Naive B cell (primary cell): ENCODE data around the gene POLR3K. TPM values are rescaled to one million over a fixed set of nuclear protein-coding genes. Genes with fewer than 3 reads are reported as not detected.
"Not testable (repeated sequence)": the region's sequence is repeated elsewhere in the genome, so short reads cannot be mapped to it uniquely, and the experiment has no call there.

Experiments
- ATAC-seq, 2 donors: fragments of 150-1000 bp; cut with Tn5 transposase; 2 replicates each; pipeline ENCODE4 v1.10.0; 2021; ENCODE audit warnings: low read depth in 2 of 2, mild to moderate bottlenecking in 2 of 2, moderate library complexity in 2 of 2
- DNase-seq: peaks from one replicate; pipeline ENCODE4 v3.0.0; 2022
- H3K27ac Mint-ChIP-seq, 6 donors: one replicate each; pipeline ENCODE4 v1.8.0; 2020 to 2022; ENCODE audit warnings: mild to moderate bottlenecking in 6 of 6, mixed read lengths in 6 of 6, moderate library complexity in 5 of 6, inconsistent platforms in 2 of 6
- H3K27me3 Mint-ChIP-seq, 3 donors: one replicate each; pipeline ENCODE4 v1.8.0; 2021 to 2022; ENCODE audit warnings: mixed read lengths in 3 of 3, mild to moderate bottlenecking in 1 of 3
- H3K36me3 Mint-ChIP-seq, 2 donors: one replicate each; pipeline ENCODE4 v1.8.0; 2020 to 2022; ENCODE audit warnings: mixed read lengths in 2 of 2, inconsistent platforms in 1 of 2, mild to moderate bottlenecking in 1 of 2
- H3K4me1 Mint-ChIP-seq, 3 donors: one replicate each; pipeline ENCODE4 v1.8.0; 2020 to 2022; ENCODE audit warnings: mixed read lengths in 3 of 3, inconsistent platforms in 1 of 3, mild to moderate bottlenecking in 1 of 3, moderate library complexity in 1 of 3
- H3K4me3 Mint-ChIP-seq, 8 donors: one replicate each; pipeline ENCODE4 v1.8.0; 2020 to 2022; ENCODE audit warnings: mild to moderate bottlenecking in 8 of 8, mixed read lengths in 8 of 8, moderate library complexity in 8 of 8, inconsistent platforms in 2 of 8
- H3K9me3 Mint-ChIP-seq, 7 donors: one replicate each; pipeline ENCODE4 v1.8.0; 2020 to 2022; ENCODE audit warnings: mixed read lengths in 7 of 7, mild to moderate bottlenecking in 5 of 7, inconsistent platforms in 2 of 7, moderate library complexity in 1 of 7
- polyA plus RNA-seq, 6 donors: library from polyadenylated mRNA; unstranded; fragments of 300-500 nt; fragmentation: Illumina TruSeq; gene quantifications; one replicate each; pipeline ENCODE4 v1.2.3, GENCODE V29; 2021; ENCODE audit warnings: low read depth in 6 of 6

Gene POLR3K
- polyA plus RNA-seq, 6 donors from 2014 or later, result 39.0 to 57.3 (median 52.7) TPM

- not testable (repeated sequence) for ATAC-seq, H3K27me3 Mint-ChIP-seq, H3K9me3 Mint-ChIP-seq, H3K36me3 Mint-ChIP-seq, DNase-seq
- H3K4me1 Mint-ChIP-seq, result peaks cover 25 to 39% (median 26%) of the 10 kb centered on the region in 3 donors
- peak overlapping the region in 6 of 8 donors; percentile 37 to 72 (median 56) for H3K4me3 Mint-ChIP-seq
- H3K27ac Mint-ChIP-seq, result peak overlapping the region in 3 of 6 donors; percentile 51 to 95 (median 60)
These were observed 22.8 kb downstream of the POLR3K start for GRCh38 chr16:30627-31026.

- ATAC-seq, result peak; percentile 75 to 76
- not testable (repeated sequence) for H3K4me1 Mint-ChIP-seq, DNase-seq, H3K4me3 Mint-ChIP-seq, H3K9me3 Mint-ChIP-seq, H3K27ac Mint-ChIP-seq, H3K27me3 Mint-ChIP-seq, H3K36me3 Mint-ChIP-seq
These were observed 27.5 kb downstream of the POLR3K start for GRCh38 chr16:25926-26348.

DNA sequence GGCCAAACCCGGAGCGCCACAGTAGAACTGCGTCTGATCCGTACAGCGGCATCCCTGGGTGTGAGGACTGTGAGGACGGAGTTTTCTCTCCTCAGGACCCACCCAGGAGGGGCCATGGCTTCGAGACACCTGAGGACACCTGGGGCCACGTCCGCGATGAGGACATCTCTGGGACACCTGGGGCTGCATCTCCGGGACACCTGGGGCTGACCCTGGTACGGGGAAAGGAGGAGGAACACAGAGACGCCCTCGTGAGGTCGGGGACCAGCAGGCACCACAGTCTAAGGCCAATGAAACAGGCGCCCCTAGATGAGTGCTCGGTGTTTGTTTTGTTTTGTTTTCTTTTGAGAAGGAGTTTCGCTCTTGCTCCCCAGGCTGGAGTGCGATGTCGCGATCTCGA is 29.3 kb downstream of the POLR3K start:
- not testable (repeated sequence) for H3K27me3 Mint-ChIP-seq, H3K27ac Mint-ChIP-seq, ATAC-seq, DNase-seq, H3K4me1 Mint-ChIP-seq, H3K4me3 Mint-ChIP-seq, H3K9me3 Mint-ChIP-seq, H3K36me3 Mint-ChIP-seq

DNA sequence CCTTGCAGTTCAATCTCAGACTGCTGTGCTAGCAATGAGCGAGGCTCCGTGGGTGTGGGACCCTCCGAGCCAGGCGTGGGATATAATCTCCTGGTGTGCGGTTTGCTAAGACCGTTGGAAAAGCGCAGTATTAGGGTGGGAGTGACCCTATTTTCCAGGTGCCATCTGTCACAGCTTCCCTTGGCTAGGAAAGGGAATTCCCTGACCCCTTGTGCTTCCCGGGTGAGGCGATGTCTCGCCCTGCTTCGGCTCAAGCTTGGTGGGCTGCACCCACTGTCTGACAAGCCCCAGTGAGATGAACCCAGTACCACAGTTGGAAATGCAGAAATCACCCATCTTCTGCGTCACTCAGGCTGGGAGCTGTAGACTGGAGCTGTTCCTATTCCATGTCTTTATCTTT is 32.5 kb downstream of the POLR3K start:
- H3K27ac Mint-ChIP-seq, H3K4me1 Mint-ChIP-seq, H3K9me3 Mint-ChIP-seq, ATAC-seq, H3K4me3 Mint-ChIP-seq, H3K36me3 Mint-ChIP-seq, DNase-seq, H3K27me3 Mint-ChIP-seq: not testable (repeated sequence)

DNA sequence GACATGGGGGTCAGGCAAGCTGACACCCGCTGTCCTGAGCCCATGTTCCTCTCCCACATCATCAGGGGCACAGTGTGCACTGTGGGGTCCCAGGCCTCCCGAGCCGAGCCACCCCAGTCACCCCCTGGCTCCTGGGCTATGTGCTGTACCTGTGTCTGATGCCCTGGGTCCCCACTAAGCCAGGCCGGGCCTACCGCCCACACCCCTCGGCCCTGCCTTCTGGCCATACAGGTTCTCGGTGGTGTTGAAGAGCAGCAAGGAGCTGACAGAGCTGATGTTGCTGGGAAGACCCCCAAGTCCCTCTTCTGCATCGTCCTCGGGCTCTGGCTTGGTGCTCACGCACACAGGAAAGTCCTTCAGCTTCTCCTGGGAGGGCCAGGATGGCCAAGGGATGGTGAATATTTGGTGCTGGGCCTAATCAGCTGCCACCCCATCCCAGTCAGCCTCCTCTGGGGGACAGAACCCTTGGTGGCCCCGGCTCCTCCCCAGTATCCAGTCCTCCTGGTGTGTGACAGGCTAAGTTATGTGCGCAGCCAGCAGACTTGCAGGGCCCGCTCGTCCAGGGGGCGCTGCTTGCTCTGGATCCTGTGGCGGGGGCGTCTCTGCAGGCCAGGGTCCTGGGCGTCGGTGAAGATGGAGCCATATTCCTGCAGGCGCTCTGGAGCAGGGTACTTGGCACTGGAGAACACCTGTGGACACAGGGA is 36.2 kb downstream of the POLR3K start:
- H3K27me3 Mint-ChIP-seq, H3K9me3 Mint-ChIP-seq, H3K4me3 Mint-ChIP-seq, DNase-seq, H3K4me1 Mint-ChIP-seq, H3K36me3 Mint-ChIP-seq, H3K27ac Mint-ChIP-seq, ATAC-seq: not testable (repeated sequence)

GRCh38 chr16:10772-11171 is 42.6 kb downstream of the POLR3K start:
- H3K36me3 Mint-ChIP-seq, H3K27me3 Mint-ChIP-seq, H3K4me1 Mint-ChIP-seq, H3K9me3 Mint-ChIP-seq: not testable (repeated sequence)
- ATAC-seq (peak; percentile 32 to 65), DNase-seq (peak; percentile 89)
- peak overlapping the region in 2 of 6 donors; percentile 70 to 79 for H3K27ac Mint-ChIP-seq
- H3K4me3 Mint-ChIP-seq, result peak overlapping the region in 5 of 8 donors; percentile 45 to 77 (median 52)

DNA sequence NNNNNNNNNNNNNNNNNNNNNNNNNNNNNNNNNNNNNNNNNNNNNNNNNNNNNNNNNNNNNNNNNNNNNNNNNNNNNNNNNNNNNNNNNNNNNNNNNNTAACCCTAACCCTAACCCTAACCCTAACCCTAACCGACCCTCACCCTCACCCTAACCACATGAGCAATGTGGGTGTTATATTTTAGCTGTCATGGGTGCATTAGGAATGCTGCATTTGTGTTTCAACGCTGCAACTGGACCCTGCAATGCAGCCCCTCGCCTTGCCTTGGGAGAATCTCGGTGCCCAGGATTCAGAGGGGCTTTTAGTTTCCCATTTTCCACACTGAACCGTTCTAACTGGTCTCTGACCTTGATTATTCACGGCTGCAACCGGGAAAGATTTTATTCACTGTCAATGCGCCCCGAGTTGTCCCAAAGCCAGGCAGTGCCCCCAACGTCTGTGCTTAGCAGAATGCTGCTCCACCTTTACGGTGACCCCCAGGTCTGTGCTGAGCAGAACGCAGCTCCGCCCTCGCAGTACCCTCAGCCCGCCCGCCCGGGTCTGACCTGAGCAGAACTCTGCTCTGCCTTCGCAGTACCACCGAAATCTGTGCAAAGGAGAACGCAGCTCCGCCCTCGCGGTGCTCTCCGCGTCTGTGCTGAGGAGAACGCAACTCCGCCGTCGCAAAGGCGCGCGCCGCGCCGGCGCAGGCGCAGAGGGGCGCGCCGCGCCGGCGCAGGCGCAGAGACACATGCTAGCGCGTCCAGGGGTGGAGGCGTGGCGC is 43.3 kb downstream of the POLR3K start:
- ATAC-seq, result peak; percentile 92
- H3K27ac Mint-ChIP-seq, result peak overlapping the region in 1 of 6 donors; percentile 58
- peak overlapping the region; percentile 34 to 87 (median 60) for H3K4me3 Mint-ChIP-seq

More for the DNA sequence above, 43.3 kb downstream of the POLR3K start:
- Mint-ChIP-seq H3K36me3 (no peaks in the 10 kb centered on the region), H3K4me1 (no peaks in the 10 kb centered on the region), H3K9me3 (no peaks in the 10 kb centered on the region), H3K27me3 (no peaks in the 10 kb centered on the region)
- no peak for DNase-seq

Other genes starting within 250 kb of the POLR3K start
- gene SNRNP25, start 220 bp upstream of the POLR3K start, polyA plus RNA-seq, result 100 to 1,000 TPM in 1 of 6 donors, 10 to 100 TPM in 5; 43.3 to 111 (median 67.2) TPM
- gene RHBDF1, start 19.0 kb upstream of the POLR3K start, polyA plus RNA-seq, result under 1 TPM in 1 of 6 donors, not detected in 5; 0.08 TPM
- 100 to 1,000 TPM in 1 of 6 donors, 10 to 100 TPM in 5; 81.3 to 119 (median 84.6) TPM for gene MPG, start 24.6 kb upstream of the POLR3K start, polyA plus RNA-seq
- 10 to 100 TPM in 5 of 6 donors, 1 to 10 TPM in 1; 8.1 to 17.1 (median 11.2) TPM for gene NPRL3, start 85.1 kb upstream of the POLR3K start, polyA plus RNA-seq
- not detected for gene HBZ, start 99.0 kb upstream of the POLR3K start, polyA plus RNA-seq
- gene HBM, start 112.4 kb upstream of the POLR3K start, polyA plus RNA-seq, result not detected
- 1,000 to 10,000 TPM in 2 of 6 donors, 100 to 1,000 TPM in 4; 184 to 1,142 (median 693) TPM for gene HBA2, start 119.3 kb upstream of the POLR3K start, polyA plus RNA-seq
- gene HBA1, start 123.1 kb upstream of the POLR3K start, polyA plus RNA-seq, result 100 to 1,000 TPM in 3 of 6 donors, 10 to 100 TPM in 3; 42.8 to 256 (median 100) TPM
- gene HBQ1, start 126.9 kb upstream of the POLR3K start, polyA plus RNA-seq, result not detected
- gene LUC7L, start 175.8 kb upstream of the POLR3K start, polyA plus RNA-seq, result 10 to 100 TPM in 5 of 6 donors, 1 to 10 TPM in 1; 9.6 to 20.4 (median 12.8) TPM
- gene FAM234A, start 181.2 kb upstream of the POLR3K start, polyA plus RNA-seq, result 10 to 100 TPM; 19.3 to 28.7 (median 24.5) TPM
- gene RGS11, start 222.3 kb upstream of the POLR3K start, polyA plus RNA-seq, result under 1 TPM in 1 of 6 donors, not detected in 5; 0.14 TPM
- not detected for gene ARHGDIG, start 227.0 kb upstream of the POLR3K start, polyA plus RNA-seq
- not detected for gene PDIA2, start 229.6 kb upstream of the POLR3K start, polyA plus RNA-seq